HT-29 (cell line): ENCODE data around the gene UBAC2. TPM values are rescaled to one million over a fixed set of nuclear protein-coding genes. Genes with fewer than 3 reads are reported as not detected.

Experiments
- DNase-seq: peaks from one replicate; pipeline ENCODE4 v3.0.0-alpha.2; 2015; ENCODE audit warnings: low spot score
- total RNA-seq: library from RNA; depleted of rRNA; stranded (reverse); fragments of >200 nt; shearing (Covaris generic); gene quantifications from 2 replicates; pipeline ENCODE4 v1.2.3, GENCODE V29; 2014

UBAC2 gene
- total RNA-seq, 1 experiment from 2014 or later = 73.4 TPM

GRCh38 chr13:99356262-99357091 is 155.8 kb downstream of the UBAC2 start:
- no peak for DNase-seq

DNA sequence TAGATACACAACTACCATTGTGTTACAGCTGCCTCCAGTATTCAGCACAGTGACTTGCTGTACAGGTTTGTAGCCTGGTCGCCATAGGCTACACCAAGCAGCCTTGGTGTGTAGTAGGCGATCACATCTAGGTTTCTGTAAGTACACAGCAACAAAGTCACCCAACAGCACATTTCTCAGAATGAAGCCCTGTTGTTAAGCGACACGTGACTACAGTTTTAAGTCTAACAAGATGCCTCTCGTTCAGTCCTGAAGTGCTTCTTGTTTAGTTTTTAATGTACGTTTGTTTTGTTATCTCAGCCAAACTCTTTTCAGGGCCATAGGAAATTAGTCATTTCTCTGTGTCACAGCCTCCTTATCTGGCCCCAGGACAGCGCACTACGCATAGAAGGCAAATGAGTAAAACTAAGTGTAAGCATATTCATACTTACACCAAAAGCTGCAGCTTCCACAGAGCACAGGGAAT is 156.5 kb downstream of the UBAC2 start:
- DNase-seq = no peak

DNA sequence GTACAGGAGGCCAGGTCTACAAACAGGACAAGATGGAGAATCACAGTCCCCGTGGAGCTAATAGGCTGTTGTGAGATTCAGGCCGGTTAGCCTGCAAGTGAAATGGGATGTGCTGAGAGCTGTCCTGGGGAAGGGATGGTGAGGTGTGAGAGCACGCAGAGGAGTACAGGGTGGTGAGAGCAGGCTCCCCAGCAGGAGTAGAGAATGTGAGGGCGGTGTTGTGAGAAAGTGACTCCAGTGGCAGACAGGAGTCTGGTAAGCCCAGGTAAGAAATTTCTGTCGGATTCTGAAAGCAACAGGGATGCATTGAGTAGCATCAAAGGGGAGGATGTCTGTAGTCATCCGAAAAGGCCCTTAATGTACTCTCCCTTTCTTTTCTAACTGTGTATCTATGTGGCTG is 157.3 kb downstream of the UBAC2 start:
- no peak for DNase-seq

DNA sequence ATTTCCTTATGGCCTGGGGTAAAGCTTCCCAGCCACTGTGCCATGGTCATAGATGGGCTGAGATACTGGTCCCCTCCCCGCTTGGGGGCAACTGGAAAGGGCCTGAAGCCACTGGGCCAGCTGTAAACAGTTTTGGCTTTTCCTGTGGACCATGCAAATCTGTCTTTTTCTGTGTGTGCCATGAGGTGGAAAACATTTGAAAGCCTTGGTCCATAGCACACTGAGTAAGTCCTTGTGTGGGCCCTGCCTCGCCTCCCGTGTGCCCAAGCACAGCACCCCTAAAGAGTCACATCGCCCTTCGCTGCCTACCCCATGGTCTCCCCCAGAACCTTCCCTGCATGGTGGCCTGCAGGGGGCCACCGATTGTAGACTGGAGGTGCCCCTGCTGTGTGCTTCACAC is 158.9 kb downstream of the UBAC2 start:
- DNase-seq = no peak

DNA sequence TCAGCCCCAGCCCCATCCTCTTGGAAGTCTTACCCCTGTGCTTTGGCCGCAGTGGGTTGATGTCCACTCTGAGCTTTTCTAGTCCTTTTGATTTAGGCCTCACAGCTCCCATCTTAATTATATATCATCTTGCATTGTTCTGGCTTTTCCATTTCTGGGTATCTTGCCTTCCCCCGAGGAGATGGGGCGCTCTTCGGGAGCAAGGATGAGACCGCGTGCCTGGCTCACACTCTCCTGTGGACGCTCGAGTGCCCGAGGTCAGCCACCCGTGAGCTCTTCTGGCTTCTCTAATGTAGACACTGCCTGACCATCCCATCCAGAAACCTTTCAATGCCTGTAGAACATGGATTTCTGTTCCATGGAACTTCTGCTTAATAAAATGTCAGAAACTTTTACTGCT is 160.0 kb downstream of the UBAC2 start:
- DNase-seq = no peak

DNA sequence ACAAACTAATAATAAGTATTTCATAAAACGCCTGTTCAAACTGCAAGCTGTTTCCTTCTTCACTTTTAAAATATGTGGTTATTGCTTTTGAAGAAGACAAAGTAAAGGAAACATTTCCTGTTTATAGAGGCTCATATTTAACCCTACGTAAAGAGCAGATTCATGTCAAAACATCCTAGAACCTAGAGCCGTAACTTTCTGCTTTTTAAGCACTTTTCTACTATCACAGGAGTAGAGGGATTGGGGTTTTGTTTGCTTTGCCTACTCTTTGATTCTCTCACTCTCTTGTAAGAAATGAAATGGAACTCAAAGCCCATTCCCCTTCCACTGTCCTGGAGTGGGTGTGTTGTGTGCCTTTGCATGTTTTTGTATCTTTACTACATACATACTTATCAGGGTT is 160.5 kb downstream of the UBAC2 start:
- no peak for DNase-seq

- no peak for DNase-seq
These were observed 161.7 kb downstream of the UBAC2 start for GRCh38 chr13:99362362-99362761.

DNA sequence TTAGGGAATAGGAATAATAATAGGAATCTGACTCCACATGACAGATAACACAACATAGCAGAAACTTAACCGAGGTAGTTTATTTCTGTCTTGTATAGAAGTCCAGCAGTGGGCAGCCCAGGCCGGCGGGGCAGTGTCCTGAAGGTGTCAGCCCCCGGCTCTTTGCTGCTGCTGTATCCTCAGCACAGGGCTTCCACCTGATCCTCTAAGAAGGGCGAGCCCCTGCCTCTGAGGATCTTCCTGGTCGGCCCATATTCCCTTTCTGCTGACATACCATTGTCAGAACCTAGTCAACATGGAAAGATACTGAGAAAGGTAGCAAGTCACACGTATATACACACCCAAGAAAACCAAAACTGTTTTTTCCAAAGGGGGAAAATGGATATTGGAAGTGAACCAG is 162.7 kb downstream of the UBAC2 start:
- DNase-seq = no peak

DNA sequence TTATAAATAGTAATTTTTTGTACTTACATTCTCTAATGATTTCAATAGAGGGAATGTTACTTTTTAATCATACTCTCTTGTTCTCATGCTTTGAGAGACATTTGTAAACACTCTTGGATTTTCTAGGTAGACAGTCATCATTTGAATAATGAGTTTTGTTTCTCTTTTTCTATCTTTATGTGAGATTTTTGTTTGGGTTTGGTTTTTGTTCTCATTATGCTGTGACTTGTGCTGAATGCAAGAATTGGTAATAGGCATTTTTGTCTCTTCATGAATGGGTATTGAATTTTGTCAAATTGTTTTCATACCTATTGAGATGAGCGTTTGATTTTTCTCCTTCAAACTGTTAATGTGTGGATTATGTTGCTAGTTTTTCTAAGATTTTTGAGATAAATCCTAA is 163.3 kb downstream of the UBAC2 start:
- no peak for DNase-seq

DNA sequence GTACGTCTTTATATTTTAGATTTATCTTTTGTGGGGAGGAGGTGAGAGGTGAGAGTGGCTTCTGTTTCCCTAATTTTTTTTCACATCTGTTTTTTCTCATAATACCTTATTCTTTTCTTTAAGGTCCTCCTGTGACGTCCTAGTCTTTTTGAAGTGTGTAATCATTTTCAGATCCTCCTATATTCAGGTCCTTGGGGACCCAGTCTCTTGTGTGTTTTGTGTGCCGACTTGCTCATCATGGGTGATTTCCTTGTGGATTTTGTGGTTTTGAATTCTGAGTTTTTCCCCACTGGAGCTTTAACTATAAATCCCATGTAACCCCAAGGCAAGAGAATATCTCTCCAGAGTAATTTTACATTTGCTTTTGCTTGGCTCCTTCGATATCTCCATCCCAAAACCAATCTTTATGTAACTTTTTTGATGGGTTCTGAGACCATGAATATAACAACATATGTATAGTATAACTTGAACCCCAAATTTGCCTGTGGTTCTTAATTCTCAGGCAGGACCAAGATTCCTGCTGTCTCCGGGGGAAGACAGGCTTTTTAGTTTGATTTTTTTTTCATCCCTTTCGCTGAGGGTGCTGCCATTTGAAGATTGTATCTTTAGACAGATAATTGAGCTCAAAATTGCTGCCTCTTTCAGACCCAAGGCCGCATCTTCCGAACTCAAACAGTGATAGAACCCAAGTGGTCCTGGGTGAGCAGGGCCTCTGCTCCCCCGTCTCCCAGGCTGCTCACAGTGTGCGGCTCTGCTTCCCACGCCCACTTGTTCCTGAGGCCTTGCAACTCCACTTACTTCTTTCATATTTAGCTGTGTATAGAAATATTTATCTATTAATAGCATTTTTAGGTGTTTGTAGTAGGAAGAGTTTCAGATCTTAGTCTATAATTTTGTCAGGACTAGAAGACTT is 165.7 kb downstream of the UBAC2 start:
- no peak for DNase-seq

DNA sequence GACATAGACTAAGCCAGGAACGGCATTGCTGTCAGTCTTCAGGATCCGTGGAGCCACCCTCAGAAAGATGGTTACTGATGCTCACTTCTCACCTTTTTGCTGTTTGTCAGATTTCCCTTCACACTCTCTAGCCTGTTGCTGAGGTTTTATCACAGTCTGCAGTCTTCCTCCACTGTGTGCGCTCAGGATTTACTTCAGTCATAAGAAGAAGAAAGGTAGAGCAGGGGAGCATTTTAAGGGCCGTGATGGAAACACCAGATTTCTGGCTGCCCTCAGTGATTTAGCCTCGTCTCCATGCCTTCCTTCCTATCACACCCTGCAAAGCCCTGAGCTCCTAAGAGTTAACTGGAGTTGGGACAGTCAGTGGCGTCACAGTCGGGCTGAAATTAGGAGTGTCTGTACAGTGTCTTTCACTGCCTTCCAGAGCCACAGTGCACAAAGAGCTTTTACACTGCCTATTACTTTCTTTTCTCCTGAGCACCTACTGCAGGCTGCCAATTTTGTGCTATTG is 166.5 kb downstream of the UBAC2 start:
- DNase-seq = no peak

DNA sequence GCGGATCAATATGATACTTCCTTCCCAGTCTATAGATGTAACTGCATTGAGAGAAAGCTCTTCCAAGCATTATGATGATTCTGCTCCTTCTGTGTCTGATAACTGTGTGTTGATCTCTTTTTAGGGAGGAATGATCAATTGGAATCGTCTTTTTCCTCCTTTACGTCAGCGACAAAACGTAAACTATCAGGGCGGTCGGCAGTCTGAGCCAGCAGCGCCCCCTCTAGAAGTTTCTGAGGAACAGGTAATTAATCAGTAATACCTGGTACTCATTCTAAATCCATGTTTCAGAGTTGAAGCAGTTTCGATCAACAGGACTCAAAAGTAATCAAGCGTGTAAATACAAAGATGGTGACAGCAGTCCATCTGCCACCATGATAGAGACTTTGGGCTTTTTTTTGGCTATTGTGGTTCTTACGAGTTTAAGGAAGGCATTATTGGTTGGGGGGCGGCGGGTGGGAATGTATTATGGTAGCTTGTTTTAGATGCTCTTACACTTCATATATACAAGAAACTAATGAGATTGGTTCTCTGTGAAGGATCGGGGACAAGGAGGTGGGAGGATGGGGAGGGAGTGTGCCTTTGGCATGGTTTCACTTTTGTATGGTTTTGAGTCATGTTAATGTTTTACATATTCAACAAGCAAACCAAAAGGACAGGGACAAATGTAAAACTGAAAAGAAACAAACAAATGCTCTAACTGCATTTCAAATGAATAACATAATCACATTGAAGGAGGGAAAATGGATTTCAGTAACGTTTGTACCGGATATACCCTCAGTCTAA is 167.2 kb downstream of the UBAC2 start:
- DNase-seq = no peak

DNA sequence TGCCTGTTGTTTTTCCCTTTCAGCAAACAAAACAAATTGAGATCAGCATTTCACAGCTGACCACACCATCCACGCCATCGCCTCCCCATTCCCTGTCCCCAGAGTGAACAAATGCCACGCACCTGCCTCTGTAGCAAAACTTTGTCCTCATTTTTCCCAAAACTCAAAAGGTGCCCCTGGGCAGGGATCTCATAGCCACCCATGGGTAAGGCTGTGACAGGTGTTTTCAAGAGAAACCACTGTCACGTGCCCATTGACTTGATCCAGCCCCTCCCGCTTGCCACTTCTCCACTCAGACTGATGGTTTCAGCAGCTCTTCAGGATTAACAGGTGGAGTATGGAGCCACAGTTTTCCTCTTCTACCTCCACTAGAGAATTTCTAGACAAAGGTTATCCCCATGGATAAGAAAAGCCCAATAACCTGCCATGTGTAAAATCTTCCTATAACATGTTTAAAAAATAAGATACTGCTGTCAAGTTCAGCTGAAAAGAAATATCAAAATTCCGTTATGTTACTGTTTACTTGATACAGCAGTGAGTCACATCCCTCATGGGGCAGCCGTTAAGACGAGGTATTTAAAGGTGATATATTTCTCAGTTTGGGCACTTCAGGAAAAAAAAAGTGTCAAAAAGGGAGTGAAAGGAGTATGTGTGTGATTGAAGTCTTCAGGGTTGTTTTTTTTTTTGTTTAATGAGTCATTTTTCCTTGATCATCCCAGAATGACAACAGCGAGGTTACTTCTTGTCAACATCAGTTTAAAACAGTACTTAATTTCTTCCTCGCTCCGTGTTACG is 170.0 kb downstream of the UBAC2 start:
- DNase-seq = no peak

GRCh38 chr13:99371956-99372355 is 171.3 kb downstream of the UBAC2 start:
- no peak for DNase-seq

GRCh38 chr13:99373436-99373835 is 172.8 kb downstream of the UBAC2 start:
- no peak for DNase-seq

- DNase-seq = no peak
These were observed 173.7 kb downstream of the UBAC2 start for GRCh38 chr13:99374169-99374991.

DNA sequence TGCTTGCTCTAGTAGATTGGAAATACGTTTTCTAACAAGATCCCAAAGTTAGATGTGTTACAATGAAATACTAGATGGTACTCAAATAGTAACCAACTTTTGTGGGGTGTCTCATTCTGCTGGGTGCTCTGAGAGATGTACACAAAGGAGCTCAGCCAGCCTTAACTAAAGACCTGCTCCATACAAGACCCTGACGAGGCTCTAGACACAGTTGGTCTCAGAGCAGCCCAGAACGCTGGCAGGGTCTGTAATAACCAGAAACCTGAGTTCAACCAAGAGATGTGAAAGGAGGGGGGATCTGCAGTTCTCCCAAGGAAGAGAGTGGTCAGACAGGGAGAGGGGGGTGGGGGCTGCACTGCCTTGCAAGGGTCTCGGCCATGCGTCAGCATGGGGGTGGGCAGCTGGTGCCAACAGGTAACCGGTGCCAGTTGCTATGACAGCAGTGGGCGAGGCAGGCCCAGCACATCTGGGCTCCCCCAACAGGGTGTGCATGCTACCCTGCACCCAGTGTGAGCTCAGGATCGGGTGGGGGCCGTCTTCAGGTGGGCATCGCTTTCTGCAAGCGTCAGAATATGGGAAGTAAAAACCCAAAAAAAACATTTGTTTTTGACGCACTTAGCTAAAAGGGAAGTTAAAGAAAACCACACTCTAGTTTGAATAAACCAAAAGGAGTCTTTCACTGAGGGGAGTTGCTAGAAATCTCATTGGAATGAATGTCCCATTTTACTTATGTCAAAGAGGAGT is 174.5 kb downstream of the UBAC2 start:
- DNase-seq = no peak

DNA sequence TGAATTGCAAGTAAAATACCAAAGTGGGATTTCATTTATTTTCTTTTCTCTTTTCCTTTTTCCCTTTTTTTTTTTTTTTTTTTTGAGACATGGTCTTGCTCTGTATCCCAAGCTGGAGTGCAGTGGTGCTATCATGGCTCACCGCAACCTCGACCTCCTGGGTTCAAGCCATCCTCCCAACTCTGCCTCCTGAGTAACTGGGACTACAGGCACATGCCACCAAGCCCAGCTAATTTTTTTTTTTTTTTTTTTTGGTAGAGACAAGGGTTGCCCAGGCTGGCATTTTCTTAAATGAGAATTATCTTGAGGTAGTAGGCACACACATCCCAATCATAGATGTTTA is 175.1 kb downstream of the UBAC2 start:
- DNase-seq = no peak

DNA sequence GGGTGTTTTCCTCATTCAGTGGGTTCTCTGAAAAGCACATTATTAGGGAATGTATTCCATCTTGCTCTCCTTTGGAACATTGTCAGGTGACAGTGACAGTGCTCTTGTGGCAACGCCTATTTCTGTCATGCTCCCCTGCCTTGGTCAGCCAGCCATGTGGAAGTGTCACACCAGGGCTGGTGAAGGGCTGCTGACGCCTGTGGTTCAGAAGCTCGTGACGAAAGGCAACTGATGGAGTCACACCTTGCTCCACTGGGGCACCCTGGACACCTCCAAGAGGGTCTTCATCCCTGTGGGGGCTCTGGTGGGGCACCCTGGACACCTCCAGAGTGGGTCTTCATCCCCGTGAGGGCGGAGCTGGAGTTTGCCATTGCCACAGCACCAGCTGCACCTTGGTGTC is 175.5 kb downstream of the UBAC2 start:
- no peak for DNase-seq
